ENCODE data around the gene DNAH2.

- TF ChIP-seq POLR2AphosphoS5 (IDR thresholded peaks at IDR 0.05; ENCODE audit: low read depth, low read length) (no peak), POLR2A (IDR thresholded peaks at IDR 0.05; ENCODE audit: low read depth, low read length) (no peak), SPI1 (IDR thresholded peaks at IDR 0.05; ENCODE audit: low read depth, low read length) (no peak)
Measured at GRCh38 chr17:7807206-7807605, 89.7 kb downstream of the DNAH2 start.
